ENCODE measurements around the gene NTRK1.

NTRK1 gene

DNA sequence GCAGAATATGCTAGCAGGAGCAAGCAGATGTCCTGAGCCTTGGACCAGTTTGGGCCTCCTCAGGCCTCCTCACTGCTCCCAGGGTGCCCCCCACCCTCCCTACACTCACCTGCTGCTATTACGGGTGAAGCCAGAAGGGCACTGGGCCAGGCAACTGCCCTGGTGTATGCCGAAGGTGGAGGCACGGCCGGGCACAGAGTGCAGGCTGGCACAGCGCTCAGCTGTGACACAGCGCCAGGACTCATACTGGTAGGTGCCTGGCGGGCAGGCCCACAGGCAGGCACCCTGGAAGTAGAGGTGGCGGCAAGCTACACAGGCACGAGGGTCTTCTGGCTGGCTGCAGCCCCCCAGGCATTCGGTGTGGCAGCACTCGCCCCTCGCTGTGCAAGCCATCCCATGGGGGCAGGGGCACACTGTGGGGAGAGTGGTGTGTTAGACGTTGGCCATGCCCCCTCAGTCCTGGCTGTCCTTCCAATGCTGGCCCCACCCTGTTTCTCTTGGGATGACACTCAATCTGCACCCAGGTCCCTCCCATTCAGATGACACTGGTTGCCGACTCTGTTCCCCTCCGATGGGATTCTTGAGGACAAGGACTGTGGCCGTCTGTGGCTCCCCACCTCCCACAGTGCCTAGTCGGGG is 8.8 kb upstream of the NTRK1 start:
- Histone ChIP-seq H3K9ac (ENCODE audit: insufficient read length, low read depth) (no peak overlapping the region), H3K9me3 (ENCODE audit: insufficient read depth, low read length) (no peaks in the 10 kb centered on the region), H3K4me1 (ENCODE audit: insufficient read depth, insufficient read length) (peaks cover 12% of the 10 kb centered on the region), H3K36me3 (ENCODE audit: insufficient read depth, insufficient read length, low read length) (no peaks in the 10 kb centered on the region), H3K27me3 (ENCODE audit: insufficient read depth, insufficient read length) (peaks cover 22% of the 10 kb centered on the region), H3K4me3 (ENCODE audit: insufficient read length, low read depth) (no peak overlapping the region)
- no peak for DNase-seq (ENCODE audit: low read depth, low spot score)
- TF ChIP-seq YY1 (IDR thresholded peaks at IDR 0.05; ENCODE audit: insufficient read depth, insufficient read length) (no peak), ZNF274 (IDR thresholded peaks at IDR 0.05; ENCODE audit: low read depth, low read length) (no peak), SUZ12 (IDR thresholded peaks at IDR 0.05; ENCODE audit: extremely low read depth, insufficient read depth, insufficient read length) (no peak)

- no peak overlapping the region for H3K9ac ChIP-seq (ENCODE audit: insufficient read length, low read depth)
- no peak for DNase-seq (ENCODE audit: low read depth, low spot score)
- H3K9me3 ChIP-seq (ENCODE audit: insufficient read depth, low read length) = no peaks in the 10 kb centered on the region
- H3K4me3 ChIP-seq (ENCODE audit: insufficient read length, low read depth) = no peak overlapping the region
- peaks cover 24% of the 10 kb centered on the region for H3K27me3 ChIP-seq (ENCODE audit: insufficient read depth, insufficient read length)
- peaks cover 12% of the 10 kb centered on the region for H3K4me1 ChIP-seq (ENCODE audit: insufficient read depth, insufficient read length)
- TF ChIP-seq ZNF274 (IDR thresholded peaks at IDR 0.05; ENCODE audit: low read depth, low read length) = no peak
- no peaks in the 10 kb centered on the region for H3K36me3 ChIP-seq (ENCODE audit: insufficient read depth, insufficient read length, low read length)
These were observed 8.2 kb upstream of the NTRK1 start for GRCh38 chr1:156852418-156852874.

- H3K36me3 ChIP-seq (ENCODE audit: insufficient read depth, insufficient read length, low read length) = no peaks in the 10 kb centered on the region
- peaks cover 37% of the 10 kb centered on the region for H3K27me3 ChIP-seq (ENCODE audit: insufficient read depth, insufficient read length)
- DNase-seq (ENCODE audit: low read depth, low spot score) = no peak
- no peak overlapping the region for H3K4me3 ChIP-seq (ENCODE audit: insufficient read length, low read depth)
- no peak overlapping the region for H3K9ac ChIP-seq (ENCODE audit: insufficient read length, low read depth)
- H3K9me3 ChIP-seq (ENCODE audit: insufficient read depth, low read length) = no peaks in the 10 kb centered on the region
- TF ChIP-seq YY1 (IDR thresholded peaks at IDR 0.05; ENCODE audit: insufficient read depth, insufficient read length) = no peak
- no peak for TF ChIP-seq ZNF274 (IDR thresholded peaks at IDR 0.05; ENCODE audit: low read depth, low read length)
- no peak for TF ChIP-seq SUZ12 (IDR thresholded peaks at IDR 0.05; ENCODE audit: extremely low read depth, insufficient read depth, insufficient read length)
- H3K4me1 ChIP-seq (ENCODE audit: insufficient read depth, insufficient read length) = peaks cover 19% of the 10 kb centered on the region
These were observed 6.9 kb upstream of the NTRK1 start for GRCh38 chr1:156853761-156854160.

- H3K9ac ChIP-seq (ENCODE audit: insufficient read length, low read depth) = no peak overlapping the region
- peaks cover 45% of the 10 kb centered on the region for H3K27me3 ChIP-seq (ENCODE audit: insufficient read depth, insufficient read length)
These were observed 6.0 kb upstream of the NTRK1 start for GRCh38 chr1:156854634-156855033.

DNA sequence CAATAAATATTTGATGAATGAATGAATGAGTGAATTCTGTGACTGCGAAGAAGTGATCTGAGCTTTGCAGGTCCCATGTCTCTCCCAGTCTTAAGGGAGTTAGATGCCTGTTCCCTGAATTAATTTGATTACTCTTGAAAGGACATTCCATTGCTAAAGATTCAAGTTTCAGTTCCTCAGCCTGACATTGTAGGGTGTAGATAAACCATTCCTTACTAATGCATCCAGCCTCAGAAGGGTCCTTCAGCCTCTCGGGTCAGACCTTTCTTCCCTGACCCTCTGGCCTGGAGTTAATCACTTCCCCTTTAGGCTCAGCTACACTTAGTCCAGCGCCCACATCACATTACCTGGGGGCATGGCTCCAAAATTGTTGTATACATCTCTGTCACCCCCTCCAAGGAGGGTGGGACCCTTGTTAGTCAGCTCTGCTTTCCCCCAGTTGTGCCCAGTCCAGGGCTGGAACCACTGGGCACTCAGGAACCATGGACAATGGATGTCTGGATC is 4.3 kb upstream of the NTRK1 start:
- Histone ChIP-seq H3K9me3 (ENCODE audit: insufficient read depth, low read length) (no peaks in the 10 kb centered on the region), H3K9ac (ENCODE audit: insufficient read length, low read depth) (no peak overlapping the region), H3K27me3 (ENCODE audit: insufficient read depth, insufficient read length) (peaks cover 60% of the 10 kb centered on the region), H3K4me1 (ENCODE audit: insufficient read depth, insufficient read length) (peaks cover 26% of the 10 kb centered on the region), H3K4me3 (ENCODE audit: insufficient read length, low read depth) (no peak overlapping the region), H3K36me3 (ENCODE audit: insufficient read depth, insufficient read length, low read length) (no peaks in the 10 kb centered on the region)
- TF ChIP-seq YY1 (IDR thresholded peaks at IDR 0.05; ENCODE audit: insufficient read depth, insufficient read length) = no peak
- no peak for TF ChIP-seq SUZ12 (IDR thresholded peaks at IDR 0.05; ENCODE audit: extremely low read depth, insufficient read depth, insufficient read length)
- no peak for TF ChIP-seq ZNF274 (IDR thresholded peaks at IDR 0.05; ENCODE audit: low read depth, low read length)
- no peak for DNase-seq (ENCODE audit: low read depth, low spot score)

More at GRCh38 chr1:156854634-156855033, 6.0 kb upstream of the NTRK1 start:
- Histone ChIP-seq H3K4me3 (ENCODE audit: insufficient read length, low read depth) (no peak overlapping the region), H3K4me1 (ENCODE audit: insufficient read depth, insufficient read length) (peaks cover 23% of the 10 kb centered on the region), H3K9me3 (ENCODE audit: insufficient read depth, low read length) (no peaks in the 10 kb centered on the region), H3K36me3 (ENCODE audit: insufficient read depth, insufficient read length, low read length) (no peaks in the 10 kb centered on the region)
- TF ChIP-seq SUZ12 (IDR thresholded peaks at IDR 0.05; ENCODE audit: extremely low read depth, insufficient read depth, insufficient read length) (no peak), YY1 (IDR thresholded peaks at IDR 0.05; ENCODE audit: insufficient read depth, insufficient read length) (no peak), ZNF274 (IDR thresholded peaks at IDR 0.05; ENCODE audit: low read depth, low read length) (no peak)
- no peak for DNase-seq (ENCODE audit: low read depth, low spot score)

DNA sequence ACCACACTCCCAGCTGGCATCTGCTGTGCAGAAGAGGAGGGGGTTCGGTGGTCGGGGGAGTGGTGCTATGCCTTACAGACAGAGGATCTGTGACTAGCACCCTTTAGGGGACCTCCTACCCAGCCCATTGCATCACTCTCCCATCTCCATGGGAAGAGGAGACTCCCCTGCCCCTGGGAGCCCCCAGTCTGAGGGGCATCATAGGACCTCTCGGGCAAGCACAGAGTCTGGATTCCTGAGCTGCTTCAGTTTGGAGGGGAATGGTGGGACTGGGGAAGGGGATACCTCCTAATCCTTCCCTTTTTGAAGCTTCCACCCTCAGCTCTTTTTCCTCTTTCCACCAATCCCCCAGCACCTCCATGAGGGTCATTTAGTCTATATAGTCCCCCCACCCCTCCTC is 3.1 kb upstream of the NTRK1 start:
- H3K9me3 ChIP-seq (ENCODE audit: insufficient read depth, low read length) = no peaks in the 10 kb centered on the region
- no peak for DNase-seq (ENCODE audit: low read depth, low spot score)
- no peaks in the 10 kb centered on the region for H3K36me3 ChIP-seq (ENCODE audit: insufficient read depth, insufficient read length, low read length)
- no peak overlapping the region for H3K9ac ChIP-seq (ENCODE audit: insufficient read length, low read depth)
- H3K27me3 ChIP-seq (ENCODE audit: insufficient read depth, insufficient read length) = peaks cover 72% of the 10 kb centered on the region
- no peak overlapping the region for H3K4me3 ChIP-seq (ENCODE audit: insufficient read length, low read depth)
- H3K4me1 ChIP-seq (ENCODE audit: insufficient read depth, insufficient read length) = peaks cover 20% of the 10 kb centered on the region
- TF ChIP-seq YY1 (IDR thresholded peaks at IDR 0.05; ENCODE audit: insufficient read depth, insufficient read length) (no peak), ZNF274 (IDR thresholded peaks at IDR 0.05; ENCODE audit: low read depth, low read length) (no peak), SUZ12 (IDR thresholded peaks at IDR 0.05; ENCODE audit: extremely low read depth, insufficient read depth, insufficient read length) (no peak)

DNA sequence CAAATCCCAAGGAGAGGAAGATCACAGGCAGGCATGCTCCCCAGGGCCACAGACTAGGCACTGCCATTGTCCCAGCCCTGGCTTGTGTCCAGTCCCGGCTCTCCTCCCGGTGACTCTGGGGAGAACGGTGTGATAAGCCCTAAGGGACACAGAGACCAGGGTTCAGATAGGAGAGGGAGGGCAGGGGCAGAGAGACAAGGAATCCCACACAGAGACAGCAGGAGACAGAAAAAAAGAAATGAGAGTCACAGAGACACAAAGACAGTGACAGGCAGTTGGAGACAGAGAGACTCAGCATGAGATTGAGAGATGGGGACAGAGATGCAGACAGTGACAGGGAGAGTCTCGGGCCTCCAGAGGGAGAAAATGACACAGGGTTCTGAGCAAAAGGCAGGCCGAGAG is 2.1 kb upstream of the NTRK1 start:
- peaks cover 81% of the 10 kb centered on the region for H3K27me3 ChIP-seq (ENCODE audit: insufficient read depth, insufficient read length)
- no peaks in the 10 kb centered on the region for H3K36me3 ChIP-seq (ENCODE audit: insufficient read depth, insufficient read length, low read length)
- peaks cover 21% of the 10 kb centered on the region for H3K4me1 ChIP-seq (ENCODE audit: insufficient read depth, insufficient read length)
- H3K9ac ChIP-seq (ENCODE audit: insufficient read length, low read depth) = peak overlapping the region; percentile 14
- H3K9me3 ChIP-seq (ENCODE audit: insufficient read depth, low read length) = no peaks in the 10 kb centered on the region
- TF ChIP-seq SUZ12 (IDR thresholded peaks at IDR 0.05; ENCODE audit: extremely low read depth, insufficient read depth, insufficient read length) (no peak), YY1 (IDR thresholded peaks at IDR 0.05; ENCODE audit: insufficient read depth, insufficient read length) (no peak), ZNF274 (IDR thresholded peaks at IDR 0.05; ENCODE audit: low read depth, low read length) (no peak)
- DNase-seq (ENCODE audit: low read depth, low spot score) = no peak
- peak overlapping the region; percentile 26 for H3K4me3 ChIP-seq (ENCODE audit: insufficient read length, low read depth)

All from NT2/D1 (cell line).